ENCODE measurements around the gene SP1.
"Not testable (repeated sequence)": the region's sequence is repeated elsewhere in the genome, so short reads cannot be mapped to it uniquely, and the experiment has no call there.

The SP1 gene

DNA sequence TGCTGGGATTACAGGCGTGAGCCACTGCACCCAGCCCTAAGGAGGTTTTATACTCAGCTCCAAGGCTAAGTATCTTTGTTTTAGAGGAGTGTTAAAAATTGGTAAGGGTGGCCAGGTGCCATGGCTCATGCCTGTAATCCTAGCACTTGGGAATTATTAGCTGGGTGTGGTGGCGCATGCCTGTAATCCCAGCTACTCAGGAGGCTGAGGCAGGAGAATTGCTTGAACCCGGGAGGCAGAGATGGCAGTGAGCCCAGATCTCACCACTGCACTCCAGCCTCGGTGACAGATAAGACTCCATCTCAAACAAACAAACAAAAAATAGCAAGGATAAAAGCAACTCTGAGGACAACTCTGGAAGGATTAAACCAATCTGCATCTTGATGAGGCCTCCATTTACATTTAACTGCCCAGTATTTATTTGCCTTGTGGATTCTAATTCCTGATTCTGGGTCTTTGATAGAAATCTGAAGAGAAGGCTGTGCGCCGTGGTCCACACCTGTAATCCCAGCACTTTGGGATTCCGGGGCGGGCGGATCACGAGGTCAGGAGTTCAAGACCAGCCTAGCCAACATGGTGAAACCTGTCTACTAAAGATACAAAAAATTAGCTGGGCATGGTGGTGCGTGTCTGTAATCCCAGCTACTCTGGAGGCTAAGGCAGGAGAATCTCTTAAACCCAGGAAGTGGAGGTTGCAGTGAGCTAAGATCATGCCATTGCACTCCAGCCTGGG lies 64.8 kb downstream of the SP1 start:
- H3K9me3 ChIP-seq (ENCODE audit: control insufficient read depth, insufficient read depth, low read length); H3K36me3 ChIP-seq (ENCODE audit: control insufficient read depth, insufficient read depth, low read length); H3K4me1 ChIP-seq (ENCODE audit: control insufficient read depth, insufficient read depth, low read length); DNase-seq (ENCODE audit: low read depth, low spot score); H3K4me3 ChIP-seq (ENCODE audit: low read length); H3K27ac ChIP-seq (ENCODE audit: low read length); H3K27me3 ChIP-seq (ENCODE audit: control insufficient read depth, insufficient read depth, low read length): not testable (repeated sequence)
- no CpG with 5 or more reads among the region's 11 CpGs for WGBS (ENCODE audit: insufficient coverage, insufficient read length)

DNA sequence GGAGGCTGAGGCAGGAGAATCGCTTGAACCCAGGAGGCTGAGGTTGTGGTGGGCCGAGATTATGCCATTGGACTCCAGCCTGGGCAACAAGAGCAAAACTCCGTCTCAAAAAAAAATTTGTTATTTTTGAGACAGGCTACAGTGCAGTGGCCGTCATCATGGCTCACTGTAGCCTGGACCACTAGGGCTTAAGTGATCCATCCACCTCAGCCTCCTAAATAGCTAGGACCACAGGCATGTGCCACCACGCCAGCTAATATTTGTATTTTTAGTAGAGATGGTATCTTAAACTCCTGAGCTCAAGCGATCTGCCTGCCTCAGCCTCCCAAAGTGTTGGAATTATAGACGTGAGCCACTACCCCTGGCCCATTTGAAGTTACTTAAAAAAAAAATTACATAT lies 71.0 kb downstream of the SP1 start:
- H3K9me3 ChIP-seq (ENCODE audit: control insufficient read depth, insufficient read depth, low read length): no peaks in the 10 kb centered on the region
- no peaks in the 10 kb centered on the region for H3K27me3 ChIP-seq (ENCODE audit: control insufficient read depth, insufficient read depth, low read length)
- no peaks in the 10 kb centered on the region for H3K4me1 ChIP-seq (ENCODE audit: control insufficient read depth, insufficient read depth, low read length)
- H3K36me3 ChIP-seq (ENCODE audit: control insufficient read depth, insufficient read depth, low read length): peaks cover 15% of the 10 kb centered on the region; the same call in 1 of the 2 replicates
- no peak for DNase-seq (ENCODE audit: low read depth, low spot score)
- H3K4me3 ChIP-seq (ENCODE audit: low read length): no peak overlapping the region
- WGBS (ENCODE audit: insufficient coverage, insufficient read length): no CpG with 5 or more reads among the region's 7 CpGs
- no peak overlapping the region for H3K27ac ChIP-seq (ENCODE audit: low read length)

DNA sequence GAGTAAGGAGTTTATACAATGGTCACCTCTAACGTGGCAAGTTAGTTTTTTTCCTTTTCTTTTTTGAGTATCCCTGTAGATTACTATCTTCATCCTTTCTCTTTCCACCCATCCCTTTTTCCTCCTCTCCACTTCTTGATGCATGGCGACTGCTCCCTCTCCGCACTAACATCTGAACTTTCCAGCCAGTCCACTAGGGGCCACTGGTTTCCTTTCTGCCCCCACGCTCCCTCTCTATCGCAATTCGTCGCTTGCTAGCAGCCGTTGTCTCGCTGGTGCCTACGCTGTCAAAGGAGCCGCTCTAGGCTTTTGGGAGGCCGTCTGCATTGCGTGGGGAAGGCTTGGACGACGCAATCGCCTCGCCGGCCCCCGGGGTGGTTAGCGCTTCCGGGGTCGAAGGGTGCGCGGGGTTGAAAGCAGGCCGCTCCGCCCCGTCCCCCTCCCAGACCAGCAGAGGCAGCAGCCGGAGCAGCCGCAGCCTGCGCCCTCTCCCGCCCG lies 71.7 kb downstream of the SP1 start, which contains the start of gene PCBP2:
PCBP2 (plus strand) TSS at position 442 of the 498 bp plus-strand sequence. CDS start 2,699 bp downstream, outside the sequence.
- DNase-seq (ENCODE audit: low read depth, low spot score): peak; percentile 98
- no peak within 1 kb of the TSS for H3K27ac ChIP-seq (ENCODE audit: low read length)
- no peaks in the 10 kb centered on the region for H3K4me1 ChIP-seq (ENCODE audit: control insufficient read depth, insufficient read depth, low read length)
- WGBS (ENCODE audit: insufficient coverage, insufficient read length): no CpG with 5 or more reads among the region's 32 CpGs
- no peaks in the 10 kb centered on the region for H3K27me3 ChIP-seq (ENCODE audit: control insufficient read depth, insufficient read depth, low read length)
- peak within 1 kb of the TSS; percentile 100 for H3K4me3 ChIP-seq (ENCODE audit: low read length)
- peaks cover 17% of the 10 kb centered on the region; the same call in 1 of the 2 replicates for H3K36me3 ChIP-seq (ENCODE audit: control insufficient read depth, insufficient read depth, low read length)
- no peaks in the 10 kb centered on the region for H3K9me3 ChIP-seq (ENCODE audit: control insufficient read depth, insufficient read depth, low read length)

DNA sequence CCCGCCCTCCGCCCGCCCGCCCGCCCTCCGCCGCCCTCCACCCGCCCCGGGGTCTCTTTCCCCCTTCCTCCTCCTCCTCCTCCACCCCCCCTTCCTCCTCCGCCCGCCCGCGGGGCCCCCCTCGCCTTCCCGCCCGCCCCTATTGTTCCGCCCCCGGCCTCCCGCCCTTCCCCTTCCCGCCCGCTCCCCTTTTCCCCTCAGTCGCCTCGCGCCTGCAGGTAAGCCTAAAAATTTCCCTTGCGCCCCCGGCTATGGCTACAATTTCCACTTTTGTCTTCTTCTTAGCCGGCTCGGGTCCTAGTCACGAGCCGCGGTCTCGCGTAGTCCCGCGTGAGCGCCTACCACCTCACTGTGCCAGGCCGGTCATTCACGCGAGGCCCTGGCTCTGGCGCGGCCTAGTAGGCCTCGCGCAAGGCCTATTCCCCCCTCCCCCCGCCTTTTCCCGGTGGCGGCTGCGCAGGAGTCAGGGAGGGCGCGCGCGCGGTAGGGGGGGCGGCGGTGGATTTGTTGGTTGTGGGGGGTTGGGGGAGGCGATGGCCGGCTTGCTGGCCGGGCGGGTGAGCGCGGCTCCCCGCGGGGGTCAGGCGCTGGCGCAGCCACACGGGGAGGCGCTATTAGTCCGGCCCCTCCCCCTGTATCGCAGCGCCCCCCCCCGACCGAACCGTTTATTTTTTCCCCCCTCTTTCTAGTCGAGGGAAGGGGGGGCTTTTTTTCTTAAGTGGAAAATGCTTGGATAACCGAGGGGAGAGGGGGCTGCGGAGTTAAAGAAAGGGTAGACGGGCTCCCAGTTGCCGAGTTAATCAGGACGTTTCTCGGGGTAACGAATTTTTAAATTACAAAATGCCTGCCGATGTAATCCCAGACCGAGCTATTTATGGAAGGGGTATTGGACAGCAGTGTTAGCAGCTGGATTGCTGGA lies 72.4 kb downstream of the SP1 start:
- no peak overlapping the region for H3K27ac ChIP-seq (ENCODE audit: low read length)
- H3K4me1 ChIP-seq (ENCODE audit: control insufficient read depth, insufficient read depth, low read length): no peaks in the 10 kb centered on the region
- H3K9me3 ChIP-seq (ENCODE audit: control insufficient read depth, insufficient read depth, low read length): no peaks in the 10 kb centered on the region
- no peak for DNase-seq (ENCODE audit: low read depth, low spot score)
- no peaks in the 10 kb centered on the region for H3K27me3 ChIP-seq (ENCODE audit: control insufficient read depth, insufficient read depth, low read length)
- peaks cover 23% of the 10 kb centered on the region; the same call in 1 of the 2 replicates for H3K36me3 ChIP-seq (ENCODE audit: control insufficient read depth, insufficient read depth, low read length)
- no CpG with 5 or more reads among the region's 82 CpGs for WGBS (ENCODE audit: insufficient coverage, insufficient read length)
- peak overlapping the region; percentile 100 for H3K4me3 ChIP-seq (ENCODE audit: low read length)

DNA sequence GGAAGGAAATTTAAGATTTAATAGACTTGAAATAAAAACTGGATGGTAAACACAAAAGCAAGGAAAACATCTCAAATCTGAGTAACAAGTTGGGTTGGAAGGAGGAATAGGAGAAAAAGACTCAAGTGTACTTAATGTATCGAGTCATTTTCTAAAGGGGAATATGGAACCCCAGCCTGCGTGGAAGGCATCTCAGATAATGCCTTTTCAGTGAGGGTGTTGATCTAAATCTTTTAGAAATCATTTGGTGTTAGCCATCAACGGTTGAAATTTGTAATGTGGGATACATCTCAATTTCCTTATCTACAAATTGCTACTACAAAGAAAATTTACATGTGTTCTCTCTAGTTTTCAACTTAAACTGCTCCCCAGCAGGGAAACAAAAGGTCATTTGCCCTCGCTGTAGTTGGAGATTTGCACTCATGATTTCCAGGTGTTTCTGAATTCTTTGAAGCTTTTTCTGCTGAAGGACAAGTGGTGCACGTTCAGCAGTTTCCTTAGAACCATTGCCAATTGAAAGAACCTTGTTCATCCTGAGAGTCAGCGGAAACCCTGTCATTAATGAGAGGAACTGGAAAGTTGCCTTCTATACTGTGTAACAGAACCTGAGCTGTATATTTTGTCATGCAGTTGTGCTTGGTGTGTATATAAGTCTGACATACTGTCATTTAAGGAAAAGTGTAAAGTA lies 74.1 kb downstream of the SP1 start:
- Histone ChIP-seq H3K36me3 (ENCODE audit: control insufficient read depth, insufficient read depth, low read length) (peaks cover 29% of the 10 kb centered on the region; the same call in 1 of the 2 replicates), H3K4me3 (ENCODE audit: low read length) (no peak overlapping the region), H3K4me1 (ENCODE audit: control insufficient read depth, insufficient read depth, low read length) (no peaks in the 10 kb centered on the region), H3K9me3 (ENCODE audit: control insufficient read depth, insufficient read depth, low read length) (no peaks in the 10 kb centered on the region), H3K27me3 (ENCODE audit: control insufficient read depth, insufficient read depth, low read length) (no peaks in the 10 kb centered on the region), H3K27ac (ENCODE audit: low read length) (no peak overlapping the region)
- no peak for DNase-seq (ENCODE audit: low read depth, low spot score)
- no CpG with 5 or more reads among the region's 6 CpGs for WGBS (ENCODE audit: insufficient coverage, insufficient read length)

DNA sequence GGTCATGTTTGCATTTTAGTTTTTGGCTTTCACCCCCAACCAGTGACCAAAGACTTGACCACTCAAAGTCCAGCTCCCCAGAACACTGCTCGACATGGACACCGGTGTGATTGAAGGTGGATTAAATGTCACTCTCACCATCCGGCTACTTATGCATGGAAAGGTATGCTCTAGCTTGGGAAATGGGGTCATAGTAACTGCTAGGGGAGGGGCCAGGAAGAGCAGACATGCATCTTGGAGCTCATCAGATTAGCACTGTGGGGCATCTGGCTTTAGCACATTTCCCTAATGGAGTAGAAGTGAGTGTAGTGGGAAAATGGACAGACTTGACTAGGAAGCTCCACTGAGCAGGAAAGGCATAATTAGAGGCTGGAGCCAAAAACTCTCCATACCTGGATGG lies 74.7 kb downstream of the SP1 start:
- no peaks in the 10 kb centered on the region for H3K9me3 ChIP-seq (ENCODE audit: control insufficient read depth, insufficient read depth, low read length)
- no CpG with 5 or more reads among the region's 3 CpGs for WGBS (ENCODE audit: insufficient coverage, insufficient read length)

DNA sequence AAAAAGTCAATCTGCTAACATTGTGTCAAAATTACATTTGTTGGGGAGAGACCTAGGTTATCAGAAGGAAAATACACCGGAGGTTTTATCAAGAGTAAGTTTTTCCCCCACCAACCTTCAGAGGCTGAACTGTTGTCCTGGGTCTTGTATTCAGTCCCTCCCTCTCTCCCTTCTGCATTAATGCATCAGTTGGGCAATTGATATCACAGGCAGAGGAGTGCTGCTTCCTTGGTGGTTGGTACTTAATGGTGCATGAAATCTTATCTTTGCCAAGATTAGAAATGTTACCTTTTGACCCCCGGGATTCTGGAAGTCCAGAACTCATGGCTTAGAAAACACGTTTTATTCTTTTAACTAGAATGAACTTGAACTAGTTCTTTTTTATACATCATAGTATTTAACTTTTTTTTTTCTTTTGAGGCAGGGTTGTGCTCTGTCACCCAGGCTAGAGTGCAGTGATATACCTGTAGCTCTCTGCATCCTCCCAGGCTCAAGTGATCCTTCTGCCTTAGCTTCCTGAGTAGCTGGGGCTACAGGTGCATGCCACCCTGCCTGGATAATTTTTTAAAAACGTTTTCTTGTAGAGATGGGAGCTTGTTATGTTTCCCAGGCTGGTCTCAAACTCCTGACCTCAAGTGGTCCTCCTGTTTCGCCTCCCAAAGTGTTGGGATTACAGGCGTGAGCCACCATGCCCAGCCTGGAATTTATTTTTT lies 76.8 kb downstream of the SP1 start:
- no CpG with 5 or more reads among the region's 6 CpGs for WGBS (ENCODE audit: insufficient coverage, insufficient read length)
- Histone ChIP-seq H3K4me1 (ENCODE audit: control insufficient read depth, insufficient read depth, low read length) (no peaks in the 10 kb centered on the region), H3K27me3 (ENCODE audit: control insufficient read depth, insufficient read depth, low read length) (no peaks in the 10 kb centered on the region), H3K36me3 (ENCODE audit: control insufficient read depth, insufficient read depth, low read length) (peaks cover 49% of the 10 kb centered on the region), H3K27ac (ENCODE audit: low read length) (no peak overlapping the region), H3K4me3 (ENCODE audit: low read length) (no peak overlapping the region), H3K9me3 (ENCODE audit: control insufficient read depth, insufficient read depth, low read length) (no peaks in the 10 kb centered on the region)
- no peak for DNase-seq (ENCODE audit: low read depth, low spot score)

More for the DNA sequence above, 74.7 kb downstream of the SP1 start:
- DNase-seq (ENCODE audit: low read depth, low spot score): no peak
- Histone ChIP-seq H3K4me1 (ENCODE audit: control insufficient read depth, insufficient read depth, low read length) (no peaks in the 10 kb centered on the region), H3K4me3 (ENCODE audit: low read length) (no peak overlapping the region), H3K36me3 (ENCODE audit: control insufficient read depth, insufficient read depth, low read length) (peaks cover 33% of the 10 kb centered on the region; the same call in 1 of the 2 replicates), H3K27me3 (ENCODE audit: control insufficient read depth, insufficient read depth, low read length) (no peaks in the 10 kb centered on the region), H3K27ac (ENCODE audit: low read length) (no peak overlapping the region)

DNA sequence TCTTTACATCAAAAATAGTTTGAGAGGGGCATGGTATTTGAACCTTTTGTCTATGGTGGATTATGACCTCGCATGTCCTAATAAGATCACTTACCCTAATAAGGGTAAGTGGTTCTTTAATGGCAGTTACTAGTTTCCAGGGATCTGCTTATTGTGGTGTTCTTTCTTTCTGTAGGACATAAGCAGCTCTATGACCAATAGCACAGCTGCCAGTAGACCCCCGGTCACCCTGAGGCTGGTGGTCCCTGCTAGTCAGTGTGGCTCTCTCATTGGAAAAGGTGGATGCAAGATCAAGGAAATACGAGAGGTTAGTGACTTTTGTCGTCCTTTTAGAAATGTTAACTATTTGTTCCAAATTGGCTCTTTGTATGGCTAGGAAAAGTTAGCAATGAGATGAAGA lies 79.1 kb downstream of the SP1 start:
- DNase-seq (ENCODE audit: low read depth, low spot score): no peak
- no peaks in the 10 kb centered on the region for H3K4me1 ChIP-seq (ENCODE audit: control insufficient read depth, insufficient read depth, low read length)
- whole genome bisulfite sequencing (ENCODE audit: insufficient coverage, insufficient read length): no CpG with 5 or more reads among the region's 4 CpGs
- no peak overlapping the region for H3K27ac ChIP-seq (ENCODE audit: low read length)
- no peaks in the 10 kb centered on the region for H3K27me3 ChIP-seq (ENCODE audit: control insufficient read depth, insufficient read depth, low read length)
- no peaks in the 10 kb centered on the region for H3K9me3 ChIP-seq (ENCODE audit: control insufficient read depth, insufficient read depth, low read length)
- no peak overlapping the region for H3K4me3 ChIP-seq (ENCODE audit: low read length)
- H3K36me3 ChIP-seq (ENCODE audit: control insufficient read depth, insufficient read depth, low read length): peaks cover 66% of the 10 kb centered on the region

DNA sequence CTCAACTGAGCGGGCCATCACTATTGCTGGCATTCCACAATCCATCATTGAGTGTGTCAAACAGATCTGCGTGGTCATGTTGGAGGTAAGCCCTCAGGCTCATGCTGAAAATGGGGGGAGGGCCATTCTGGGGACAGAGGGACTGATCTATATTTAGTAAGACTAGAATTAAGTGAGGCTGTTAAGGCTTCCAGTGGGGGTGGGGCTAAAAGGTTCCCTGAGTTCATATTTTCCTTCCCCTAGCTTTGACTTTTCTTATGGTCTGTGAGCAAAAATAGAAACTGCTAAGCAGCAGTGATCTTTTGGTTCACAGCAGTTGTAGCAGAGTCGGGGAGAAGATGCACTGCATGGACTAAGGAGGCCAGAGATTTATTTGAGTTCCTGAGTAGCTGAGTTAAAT lies 81.1 kb downstream of the SP1 start:
- H3K27me3 ChIP-seq (ENCODE audit: control insufficient read depth, insufficient read depth, low read length): no peaks in the 10 kb centered on the region
- H3K9me3 ChIP-seq (ENCODE audit: control insufficient read depth, insufficient read depth, low read length): no peaks in the 10 kb centered on the region
- no peaks in the 10 kb centered on the region for H3K4me1 ChIP-seq (ENCODE audit: control insufficient read depth, insufficient read depth, low read length)
- DNase-seq (ENCODE audit: low read depth, low spot score): no peak
- H3K36me3 ChIP-seq (ENCODE audit: control insufficient read depth, insufficient read depth, low read length): peaks cover 68% of the 10 kb centered on the region
- WGBS (ENCODE audit: insufficient coverage, insufficient read length): no CpG with 5 or more reads among the region's 3 CpGs
- H3K27ac ChIP-seq (ENCODE audit: low read length): no peak overlapping the region
- H3K4me3 ChIP-seq (ENCODE audit: low read length): no peak overlapping the region
